GM10847 (cell line): ENCODE results near the gene KANK4.

Source experiments
- POLR2A ChIP-seq: IDR thresholded peaks from 2 replicates; pipeline ENCODE4 v1.6.1; 2011; ENCODE audit not compliant: insufficient read length; ENCODE audit errors: extremely low read depth

Gene KANK4

GRCh38 chr1:62224182-62224581 lies 95.1 kb downstream of the KANK4 start:
- TF ChIP-seq POLR2A: no peak

GRCh38 chr1:62222321-62222720 lies 96.9 kb downstream of the KANK4 start:
- no peak for TF ChIP-seq POLR2A

- TF ChIP-seq POLR2A: no peak
Measured at GRCh38 chr1:62221171-62221570, 98.1 kb downstream of the KANK4 start.

GRCh38 chr1:62218604-62219003 lies 100.6 kb downstream of the KANK4 start:
- TF ChIP-seq POLR2A: no peak

- TF ChIP-seq POLR2A: no peak
Measured at GRCh38 chr1:62213075-62213914, 105.9 kb downstream of the KANK4 start.

GRCh38 chr1:62212411-62212810 lies 106.8 kb downstream of the KANK4 start:
- TF ChIP-seq POLR2A: no peak

GRCh38 chr1:62210960-62211359 lies 108.3 kb downstream of the KANK4 start:
- no peak for TF ChIP-seq POLR2A

GRCh38 chr1:62209931-62210595 lies 109.2 kb downstream of the KANK4 start:
- no peak for TF ChIP-seq POLR2A

- no peak for TF ChIP-seq POLR2A
Measured at GRCh38 chr1:62208970-62209369, 110.3 kb downstream of the KANK4 start.

GRCh38 chr1:62208087-62208486 lies 111.1 kb downstream of the KANK4 start:
- no peak for TF ChIP-seq POLR2A

- no peak for TF ChIP-seq POLR2A
Measured at GRCh38 chr1:62207187-62207586, 112.0 kb downstream of the KANK4 start.

- TF ChIP-seq POLR2A: no peak
Measured at GRCh38 chr1:62198781-62199125, 120.5 kb downstream of the KANK4 start.

GRCh38 chr1:62198069-62198780 lies 121.0 kb downstream of the KANK4 start:
- no peak for TF ChIP-seq POLR2A

GRCh38 chr1:62196086-62196690 lies 123.0 kb downstream of the KANK4 start:
- no peak for TF ChIP-seq POLR2A
